GM19397 (cell line): Measurements from ENCODE around the gene YAP1.

Source experiments
- ATAC-seq: cut with Tn5 transposase; IDR thresholded peaks from one replicate; pipeline ENCODE4 v1.9.1; 2021; ENCODE audit warnings: mild to moderate bottlenecking, moderate library complexity; ENCODE audit not compliant: unreplicated experiment

YAP1 gene

GRCh38 chr11:102157219-102157618, 47.0 kb downstream of the YAP1 start:
- ATAC-seq: no peak

GRCh38 chr11:102158164-102158735, 48.0 kb downstream of the YAP1 start:
- ATAC-seq: no peak

- no peak for ATAC-seq
Measured at GRCh38 chr11:102163368-102163767, 53.1 kb downstream of the YAP1 start.

GRCh38 chr11:102166175-102167064, 56.2 kb downstream of the YAP1 start:
- ATAC-seq: no peak

GRCh38 chr11:102168481-102168880, 58.2 kb downstream of the YAP1 start:
- ATAC-seq: no peak

- ATAC-seq: no peak
Measured at GRCh38 chr11:102171101-102171500, 60.9 kb downstream of the YAP1 start.

- ATAC-seq: no peak
Measured at GRCh38 chr11:102172127-102172848, 62.0 kb downstream of the YAP1 start.

GRCh38 chr11:102177126-102177525, 66.9 kb downstream of the YAP1 start:
- ATAC-seq: no peak

- no peak for ATAC-seq
Measured at GRCh38 chr11:102177974-102178631, 67.9 kb downstream of the YAP1 start.

GRCh38 chr11:102179371-102179770, 69.1 kb downstream of the YAP1 start:
- no peak for ATAC-seq

- ATAC-seq: no peak
Measured at GRCh38 chr11:102184269-102184987, 74.2 kb downstream of the YAP1 start.

- no peak for ATAC-seq
Measured at GRCh38 chr11:102186551-102187191, 76.4 kb downstream of the YAP1 start.

- no peak for ATAC-seq
Measured at GRCh38 chr11:102187416-102188151, 77.3 kb downstream of the YAP1 start.

- no peak for ATAC-seq
Measured at GRCh38 chr11:102188488-102188887, 78.2 kb downstream of the YAP1 start.

- ATAC-seq: no peak
Measured at GRCh38 chr11:102191832-102192231, 81.6 kb downstream of the YAP1 start.

GRCh38 chr11:102192349-102193066, 82.3 kb downstream of the YAP1 start:
- ATAC-seq: no peak

GRCh38 chr11:102194257-102194656, 84.0 kb downstream of the YAP1 start:
- no peak for ATAC-seq

GRCh38 chr11:102194990-102195389, 84.7 kb downstream of the YAP1 start:
- no peak for ATAC-seq

GRCh38 chr11:102196351-102196750, 86.1 kb downstream of the YAP1 start:
- no peak for ATAC-seq
